GM12892 (cell line): ENCODE results near the gene LSM7.

Source experiments
- POLR2A ChIP-seq: IDR thresholded peaks from 2 replicates; pipeline ENCODE4 v1.6.1; 2011; ENCODE audit warnings: low read depth, low read length, control low read depth
- POLR2AphosphoS5 ChIP-seq: IDR thresholded peaks from 2 replicates; pipeline ENCODE4 v1.6.1; 2011; ENCODE audit warnings: low read depth, low read length, control low read depth
- TAF1 ChIP-seq: IDR thresholded peaks from 2 replicates; pipeline ENCODE4 v1.6.1; 2011; ENCODE audit warnings: low read depth, mild to moderate bottlenecking, control low read depth, low read length, borderline replicate concordance

GRCh38 chr19:2361246-2362045, 33.1 kb upstream of the LSM7 start:
- TF ChIP-seq POLR2A = no peak
- no peak for TF ChIP-seq POLR2AphosphoS5
- no peak for TF ChIP-seq TAF1
